Measurements from ENCODE around the gene CHML. TPM values are rescaled to one million over a fixed set of nuclear protein-coding genes. Genes with fewer than 3 reads are reported as not detected.
"Not testable (repeated sequence)": the region's sequence is repeated elsewhere in the genome, so short reads cannot be mapped to it uniquely, and the experiment has no call there.

Gene CHML
- total RNA-seq, 1 donor from 2014 or later, result 20.2 TPM

GRCh38 chr1:241666419-241666818, 26.2 kb upstream of the CHML start:
- H3K4me1 Mint-ChIP-seq (ENCODE audit: low read depth), result no peaks in the 10 kb centered on the region
- peaks cover 1% of the 10 kb centered on the region for H3K27me3 Mint-ChIP-seq (ENCODE audit: low read depth)
- H3K36me3 Mint-ChIP-seq (ENCODE audit: low read depth), result no peaks in the 10 kb centered on the region
- no peaks in the 10 kb centered on the region for H3K9me3 Mint-ChIP-seq
- no peak overlapping the region for H3K27ac Mint-ChIP-seq
- DNase-seq (ENCODE audit: low spot score), result no peak
- no peak overlapping the region for H3K4me3 Mint-ChIP-seq (ENCODE audit: low read depth)
- intact Hi-C loops (cut with micrococcal nuclease), result no loop called here

GRCh38 chr1:241660424-241660972, 20.3 kb upstream of the CHML start:
- Mint-ChIP-seq H3K27ac (no peak overlapping the region), H3K4me1 (ENCODE audit: low read depth) (no peaks in the 10 kb centered on the region), H3K4me3 (ENCODE audit: low read depth) (no peak overlapping the region), H3K27me3 (ENCODE audit: low read depth) (peaks cover 7% of the 10 kb centered on the region), H3K36me3 (ENCODE audit: low read depth) (no peaks in the 10 kb centered on the region), H3K9me3 (no peaks in the 10 kb centered on the region)
- DNase-seq (ENCODE audit: low spot score), result no peak
- intact Hi-C loops (cut with micrococcal nuclease), result no loop called here

- intact Hi-C loops (cut with micrococcal nuclease); H3K4me3 Mint-ChIP-seq (ENCODE audit: low read depth); H3K36me3 Mint-ChIP-seq (ENCODE audit: low read depth): not testable (repeated sequence)
These were observed 18.8 kb upstream of the CHML start for GRCh38 chr1:241659016-241659415.

GRCh38 chr1:241658081-241658793, 18.1 kb upstream of the CHML start:
- Mint-ChIP-seq H3K36me3 (ENCODE audit: low read depth) (no peaks in the 10 kb centered on the region), H3K4me3 (ENCODE audit: low read depth) (no peak overlapping the region), H3K4me1 (ENCODE audit: low read depth) (no peaks in the 10 kb centered on the region), H3K27me3 (ENCODE audit: low read depth) (peaks cover 11% of the 10 kb centered on the region), H3K27ac (no peak overlapping the region), H3K9me3 (no peaks in the 10 kb centered on the region)
- DNase-seq (ENCODE audit: low spot score), result no peak
- intact Hi-C loops (cut with micrococcal nuclease), result no loop called here

More at GRCh38 chr1:241659016-241659415, 18.8 kb upstream of the CHML start:
- not testable (repeated sequence) for H3K9me3 Mint-ChIP-seq; H3K27ac Mint-ChIP-seq; DNase-seq (ENCODE audit: low spot score); H3K4me1 Mint-ChIP-seq (ENCODE audit: low read depth)
- H3K27me3 Mint-ChIP-seq (ENCODE audit: low read depth), result peaks cover 11% of the 10 kb centered on the region

GRCh38 chr1:241654641-241655040, 14.5 kb upstream of the CHML start:
- H3K4me1 Mint-ChIP-seq (ENCODE audit: low read depth), result no peaks in the 10 kb centered on the region
- H3K36me3 Mint-ChIP-seq (ENCODE audit: low read depth), result no peaks in the 10 kb centered on the region
- H3K9me3 Mint-ChIP-seq, result no peaks in the 10 kb centered on the region
- intact Hi-C loops (cut with micrococcal nuclease), result no loop called here
- H3K4me3 Mint-ChIP-seq (ENCODE audit: low read depth), result no peak overlapping the region
- no peak overlapping the region for H3K27ac Mint-ChIP-seq
- DNase-seq (ENCODE audit: low spot score), result no peak
- peaks cover 11% of the 10 kb centered on the region for H3K27me3 Mint-ChIP-seq (ENCODE audit: low read depth)

- no peaks in the 10 kb centered on the region for H3K4me1 Mint-ChIP-seq (ENCODE audit: low read depth)
- no peak overlapping the region for H3K27ac Mint-ChIP-seq
- H3K27me3 Mint-ChIP-seq (ENCODE audit: low read depth), result peaks cover 11% of the 10 kb centered on the region
- no peak for DNase-seq (ENCODE audit: low spot score)
- H3K9me3 Mint-ChIP-seq, result no peaks in the 10 kb centered on the region
- no peaks in the 10 kb centered on the region for H3K36me3 Mint-ChIP-seq (ENCODE audit: low read depth)
- intact Hi-C loops (cut with micrococcal nuclease), result no loop called here
- H3K4me3 Mint-ChIP-seq (ENCODE audit: low read depth), result no peak overlapping the region
These were observed 13.8 kb upstream of the CHML start for GRCh38 chr1:241654019-241654418.

GRCh38 chr1:241652012-241652411, 11.8 kb upstream of the CHML start, which contains the start of gene WDR64:
TSS of gene WDR64 (plus strand) at chr1:241652281. CDS start at chr1:241652485, 204 bp downstream.
- DNase-seq (ENCODE audit: low spot score), result no peak
- peaks cover 11% of the 10 kb centered on the region for H3K27me3 Mint-ChIP-seq (ENCODE audit: low read depth)
- H3K27ac Mint-ChIP-seq, result no peak within 1 kb of the TSS
- H3K36me3 Mint-ChIP-seq (ENCODE audit: low read depth), result no peaks in the 10 kb centered on the region
- H3K4me3 Mint-ChIP-seq (ENCODE audit: low read depth), result no peak within 1 kb of the TSS
- no peaks in the 10 kb centered on the region for H3K4me1 Mint-ChIP-seq (ENCODE audit: low read depth)
- intact Hi-C loops (cut with micrococcal nuclease), result no loop called here
- H3K9me3 Mint-ChIP-seq, result no peaks in the 10 kb centered on the region

- H3K27ac Mint-ChIP-seq, result no peak overlapping the region
- intact Hi-C loops (cut with micrococcal nuclease), result no loop called here
- no peak for DNase-seq (ENCODE audit: low spot score)
These were observed 8.0 kb upstream of the CHML start for GRCh38 chr1:241648159-241648558.

GRCh38 chr1:241647658-241648057, 7.5 kb upstream of the CHML start:
- Mint-ChIP-seq H3K27me3 (ENCODE audit: low read depth) (peaks cover 6% of the 10 kb centered on the region), H3K4me3 (ENCODE audit: low read depth) (no peak overlapping the region), H3K36me3 (ENCODE audit: low read depth) (no peaks in the 10 kb centered on the region), H3K27ac (no peak overlapping the region), H3K9me3 (peaks cover 3% of the 10 kb centered on the region), H3K4me1 (ENCODE audit: low read depth) (peaks cover 6% of the 10 kb centered on the region)
- intact Hi-C loops (cut with micrococcal nuclease), result no loop called here
- DNase-seq (ENCODE audit: low spot score), result no peak

More at GRCh38 chr1:241648159-241648558, 8.0 kb upstream of the CHML start:
- H3K4me3 Mint-ChIP-seq (ENCODE audit: low read depth), result no peak overlapping the region
- peaks cover 2% of the 10 kb centered on the region for H3K9me3 Mint-ChIP-seq
- H3K27me3 Mint-ChIP-seq (ENCODE audit: low read depth), result peaks cover 6% of the 10 kb centered on the region
- H3K36me3 Mint-ChIP-seq (ENCODE audit: low read depth), result no peaks in the 10 kb centered on the region
- peaks cover 6% of the 10 kb centered on the region for H3K4me1 Mint-ChIP-seq (ENCODE audit: low read depth)

- Mint-ChIP-seq H3K4me1 (ENCODE audit: low read depth) (peaks cover 6% of the 10 kb centered on the region), H3K4me3 (ENCODE audit: low read depth) (no peak overlapping the region), H3K36me3 (ENCODE audit: low read depth) (no peaks in the 10 kb centered on the region), H3K27me3 (ENCODE audit: low read depth) (peaks cover 3% of the 10 kb centered on the region), H3K27ac (no peak overlapping the region), H3K9me3 (peaks cover 7% of the 10 kb centered on the region)
- no peak for DNase-seq (ENCODE audit: low spot score)
- intact Hi-C loops (cut with micrococcal nuclease), result no loop called here
These were observed 6.0 kb upstream of the CHML start for GRCh38 chr1:241646201-241646600.

- Mint-ChIP-seq H3K4me3 (ENCODE audit: low read depth) (no peak overlapping the region), H3K27me3 (ENCODE audit: low read depth) (no peaks in the 10 kb centered on the region), H3K27ac (no peak overlapping the region), H3K9me3 (peaks cover 7% of the 10 kb centered on the region), H3K36me3 (ENCODE audit: low read depth) (peaks cover 3% of the 10 kb centered on the region), H3K4me1 (ENCODE audit: low read depth) (peaks cover 12% of the 10 kb centered on the region)
- DNase-seq (ENCODE audit: low spot score), result no peak
- intact Hi-C loops (cut with micrococcal nuclease), result no loop called here
These were observed 5.0 kb upstream of the CHML start for GRCh38 chr1:241645199-241645598.

- no peak for DNase-seq (ENCODE audit: low spot score)
- Mint-ChIP-seq H3K4me3 (ENCODE audit: low read depth) (no peak overlapping the region), H3K36me3 (ENCODE audit: low read depth) (peaks cover 3% of the 10 kb centered on the region), H3K27me3 (ENCODE audit: low read depth) (no peaks in the 10 kb centered on the region), H3K27ac (no peak overlapping the region), H3K9me3 (peaks cover 7% of the 10 kb centered on the region), H3K4me1 (ENCODE audit: low read depth) (peaks cover 12% of the 10 kb centered on the region)
- intact Hi-C loops (cut with micrococcal nuclease), result loop anchor here (5.0 kb wide), 1 partner anchor 112 kb away; the partner anchor contains the start of gene KMO
These were observed 4.1 kb upstream of the CHML start for GRCh38 chr1:241644259-241644658.

- no peak for DNase-seq (ENCODE audit: low spot score)
- H3K36me3 Mint-ChIP-seq (ENCODE audit: low read depth), result peaks cover 6% of the 10 kb centered on the region
- intact Hi-C loops (cut with micrococcal nuclease), result loop anchor here (5.0 kb wide), 1 partner anchor 110 kb away; the partner anchor contains the start of gene KMO
- H3K4me3 Mint-ChIP-seq (ENCODE audit: low read depth), result no peak overlapping the region
- H3K4me1 Mint-ChIP-seq (ENCODE audit: low read depth), result peaks cover 23% of the 10 kb centered on the region
- H3K9me3 Mint-ChIP-seq, result peaks cover 7% of the 10 kb centered on the region
- no peaks in the 10 kb centered on the region for H3K27me3 Mint-ChIP-seq (ENCODE audit: low read depth)
- H3K27ac Mint-ChIP-seq, result no peak overlapping the region
These were observed 2.4 kb upstream of the CHML start for GRCh38 chr1:241642593-241642944.

All from activated T-helper 2 cell treated with anti-CD3 and anti-CD28 coated beads, Interferon-gamma antibody, Interleukin-2, Interleukin-4, amounts not matched to agents 10 μg/mL and 5 μg/mL and 100 μg/mL, durations not matched to agents 14 hours and 24 hours and 36 hours (primary cell).